GM19452 (cell line): ENCODE data around the gene ZNF431.
"Not testable (repeated sequence)": the region's sequence is repeated elsewhere in the genome, so short reads cannot be mapped to it uniquely, and the experiment has no call there.

Experiments used
- ATAC-seq: cut with Tn5 transposase; IDR thresholded peaks from one replicate; pipeline ENCODE4 v1.9.1; 2021; ENCODE audit not compliant: unreplicated experiment

The ZNF431 gene

DNA sequence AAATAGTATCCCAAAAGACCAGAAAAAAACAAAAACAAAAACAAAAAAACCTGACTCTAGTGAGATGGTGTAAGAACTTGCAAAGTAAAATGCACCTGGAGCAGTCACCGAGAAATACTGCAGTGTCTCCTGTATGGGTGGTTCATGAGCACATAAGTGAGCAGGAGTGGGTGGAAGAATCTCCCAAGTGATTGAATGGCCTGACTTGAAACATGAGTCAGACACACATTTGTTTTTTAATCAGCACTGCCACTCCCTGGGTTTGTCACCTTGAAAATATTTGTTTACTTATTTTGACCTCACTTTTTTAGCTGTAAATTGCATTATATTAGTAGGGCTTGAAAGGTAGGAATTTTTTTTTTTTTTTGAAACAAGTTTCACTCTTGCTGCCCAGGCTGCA lies 2.0 kb downstream of the ZNF431 start:
- ATAC-seq, result no peak

DNA sequence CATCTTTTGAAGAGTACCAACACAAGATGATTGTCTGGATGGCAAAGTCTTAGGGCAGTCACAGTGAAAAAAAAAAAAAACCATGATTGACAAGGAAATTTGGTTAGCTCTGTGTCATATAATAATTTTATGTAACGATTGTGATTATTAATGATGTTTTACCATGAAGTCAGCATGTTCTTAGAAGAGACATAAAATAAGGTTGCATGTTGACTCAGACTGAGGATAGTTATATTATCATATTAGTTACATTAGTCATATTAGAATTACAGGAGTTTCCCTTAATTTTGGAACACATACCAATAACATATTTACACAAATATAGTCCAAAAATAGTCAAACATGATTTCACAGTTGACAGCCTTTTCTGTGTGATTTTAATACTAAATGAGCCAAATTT lies 5.7 kb downstream of the ZNF431 start:
- no peak for ATAC-seq

DNA sequence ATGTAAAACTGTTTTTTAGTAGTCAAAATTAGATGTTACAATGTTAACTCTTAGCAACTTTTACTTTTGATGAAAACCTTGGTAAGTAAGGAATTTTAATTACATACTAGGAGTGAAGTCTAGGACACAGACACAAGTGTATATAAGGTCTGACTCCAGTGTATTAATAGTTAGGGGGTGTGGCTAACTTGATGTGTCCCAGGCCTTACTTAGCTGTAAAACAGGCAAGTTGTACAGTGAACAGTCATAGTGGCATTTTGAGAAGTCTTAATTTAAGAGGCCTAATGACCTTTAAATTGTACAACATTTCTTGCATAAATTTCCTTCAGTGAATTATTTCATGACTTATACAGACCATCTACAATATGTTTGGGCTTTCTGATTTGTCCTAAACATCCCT lies 6.8 kb downstream of the ZNF431 start:
- no peak for ATAC-seq

DNA sequence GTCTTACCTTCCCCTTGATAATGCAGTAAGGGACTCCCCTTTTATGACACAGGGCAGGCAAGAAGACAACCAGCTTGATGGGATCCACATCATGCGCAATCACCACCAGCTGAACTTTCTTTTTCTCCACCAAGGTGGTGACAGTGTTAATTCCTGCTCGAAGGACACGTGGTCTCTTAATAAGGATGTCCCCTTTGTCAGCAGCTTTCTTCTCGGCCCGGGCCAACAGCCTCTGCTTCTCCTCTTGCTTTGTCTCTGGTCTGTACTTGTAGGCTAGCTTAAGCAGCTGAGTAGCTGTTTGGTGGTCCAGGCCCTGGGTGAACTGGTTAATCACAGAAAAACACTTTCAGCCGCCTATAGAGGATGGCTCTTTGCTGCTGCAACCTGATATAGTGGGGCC lies 8.0 kb downstream of the ZNF431 start:
- ATAC-seq, result no peak

DNA sequence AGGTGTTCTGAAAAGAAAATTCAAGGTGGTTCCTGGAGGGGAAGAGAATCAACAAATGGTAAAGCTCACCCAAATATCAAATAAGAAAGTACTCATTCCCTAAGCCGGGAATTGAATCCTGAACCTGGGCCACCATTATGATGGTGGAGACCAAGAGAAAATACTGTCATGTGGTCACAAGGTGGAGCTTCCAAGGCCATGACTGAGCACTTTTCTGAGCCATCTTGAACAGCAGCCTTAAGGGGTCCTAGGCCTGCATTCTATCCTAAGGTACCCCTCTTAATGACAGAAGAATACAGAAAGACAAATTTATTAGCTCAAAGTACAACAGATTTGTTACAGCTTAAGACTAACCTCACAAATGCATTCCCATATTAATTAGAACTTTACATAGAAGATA lies 9.6 kb downstream of the ZNF431 start:
- ATAC-seq, result no peak

DNA sequence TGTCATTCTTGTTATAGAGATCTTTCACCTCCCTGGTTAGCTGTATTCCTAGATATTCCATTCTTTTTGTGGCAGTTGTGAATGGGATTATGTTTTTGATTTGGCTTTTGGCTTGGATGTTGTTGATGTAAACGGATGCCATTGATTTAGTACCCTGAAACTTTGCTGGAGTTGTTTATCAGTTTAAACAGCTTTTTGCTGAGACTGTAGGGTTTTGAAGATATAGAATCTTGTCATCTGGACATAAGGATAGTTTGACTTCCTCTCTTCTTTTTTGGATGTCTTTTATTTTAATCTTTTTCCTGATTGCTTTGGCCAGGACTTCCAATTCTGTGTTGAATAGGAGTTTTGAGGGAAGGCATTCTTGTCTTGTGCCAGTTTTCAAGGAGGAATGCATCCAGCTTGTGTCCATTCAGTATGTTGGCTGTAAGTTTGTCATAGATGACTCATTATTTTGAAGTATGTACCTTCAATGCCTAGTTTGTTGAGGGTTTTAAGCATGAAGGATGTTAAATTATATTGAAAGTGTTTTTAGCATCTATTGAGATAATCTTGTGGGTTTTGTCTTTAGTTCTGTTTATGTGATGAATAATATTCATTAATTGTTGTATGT lies 16.8 kb downstream of the ZNF431 start:
- ATAC-seq, result no peak

DNA sequence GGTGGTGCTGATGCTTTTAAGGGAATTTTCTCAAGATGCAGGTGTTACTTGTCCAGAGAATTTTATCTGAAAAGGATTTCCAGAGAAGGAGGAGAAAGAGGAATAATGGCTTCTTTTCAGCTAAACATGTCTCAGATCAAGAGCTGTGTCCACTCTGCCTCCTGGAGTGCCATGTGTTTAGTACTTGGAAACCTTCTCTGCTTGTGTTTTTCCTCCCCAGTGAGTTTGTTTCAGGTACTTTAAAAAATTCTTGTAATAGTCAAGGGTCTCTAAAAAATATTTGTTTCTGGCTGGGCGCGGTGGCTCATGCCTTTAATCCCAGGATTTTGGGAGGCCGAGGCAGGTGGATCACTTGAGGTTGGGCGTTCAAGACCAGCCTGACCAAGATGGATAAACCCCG lies 22.7 kb downstream of the ZNF431 start:
- ATAC-seq, result no peak

DNA sequence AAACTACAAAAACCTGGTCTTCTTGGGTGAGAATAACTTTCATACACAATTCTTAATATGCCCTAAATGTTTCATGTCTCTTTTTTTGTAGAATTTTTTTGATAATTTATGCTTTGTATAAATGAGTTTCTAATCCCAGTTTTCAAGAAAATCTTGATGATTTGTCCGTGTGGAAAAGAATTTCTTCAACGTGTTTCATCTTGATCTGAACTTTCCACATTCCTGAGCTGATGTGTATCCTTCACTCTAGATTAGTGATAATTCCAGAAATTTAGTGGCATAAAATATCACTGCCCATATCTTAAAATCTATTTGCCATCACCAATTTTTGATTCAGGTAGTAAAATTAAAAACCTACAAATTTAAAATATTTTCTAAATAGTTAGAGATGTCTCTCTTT lies 24.6 kb downstream of the ZNF431 start:
- ATAC-seq, result no peak

DNA sequence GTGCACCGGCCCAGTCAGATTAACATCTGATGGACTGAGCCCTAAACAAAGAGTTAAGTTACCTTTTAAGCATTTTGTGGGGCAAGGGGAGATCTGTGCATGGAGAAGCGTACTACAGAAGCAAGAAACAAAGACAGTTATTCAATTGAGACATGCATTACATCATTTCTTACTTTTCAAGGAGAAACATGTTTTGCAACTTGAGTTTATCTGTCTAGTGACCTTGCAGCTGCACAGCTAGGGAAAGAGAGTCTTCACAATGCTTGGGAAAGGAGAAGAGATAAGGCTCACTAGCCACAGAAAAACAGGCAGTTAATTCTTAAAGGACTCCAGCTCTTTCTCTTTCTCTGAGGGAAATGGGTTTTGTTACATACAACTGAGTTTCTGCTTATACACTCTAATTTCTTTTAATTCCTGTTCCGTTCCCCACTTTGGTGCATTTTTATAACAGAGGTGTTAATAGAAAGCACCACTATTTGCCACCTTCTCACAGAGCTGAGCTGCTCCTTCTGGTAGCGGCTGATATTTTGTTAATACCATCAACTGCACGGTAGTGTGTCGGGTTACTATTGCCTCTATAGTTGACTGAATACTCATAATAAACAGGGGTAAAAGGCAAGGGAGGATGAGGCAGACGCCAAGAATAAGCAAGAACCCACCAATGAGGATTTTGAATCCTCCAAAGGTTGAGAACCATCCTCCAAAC lies 55.9 kb downstream of the ZNF431 start:
- no peak for ATAC-seq

DNA sequence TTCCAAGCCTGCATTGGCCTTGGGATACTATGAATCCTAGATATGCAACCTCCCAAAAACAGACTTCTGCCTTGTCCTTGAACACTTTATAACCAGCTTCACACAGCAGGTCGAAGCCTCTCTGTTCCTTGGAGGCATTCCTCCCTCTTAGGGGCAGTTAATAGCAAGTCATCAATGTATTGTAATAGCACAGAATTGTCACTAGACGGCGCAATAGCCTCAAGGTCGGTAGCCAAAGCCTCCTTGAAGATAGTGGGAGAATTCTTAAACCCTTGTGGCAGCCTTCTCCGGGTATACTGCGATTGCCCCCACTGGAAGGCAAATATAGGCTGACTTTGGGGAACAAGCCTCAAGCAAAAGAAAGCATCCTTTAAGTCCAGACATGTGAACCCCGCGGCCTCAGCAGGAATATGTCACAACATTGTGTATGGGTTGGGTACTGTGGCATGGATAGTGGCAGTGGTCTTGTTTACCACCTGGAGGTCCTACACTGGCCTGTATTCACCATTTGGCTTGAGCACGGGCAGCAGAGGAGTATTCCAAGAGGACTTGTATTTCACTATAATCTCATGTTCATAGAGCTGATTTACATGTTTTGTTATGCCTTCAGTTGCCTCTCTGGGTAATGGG lies 61.1 kb downstream of the ZNF431 start:
- no peak for ATAC-seq

DNA sequence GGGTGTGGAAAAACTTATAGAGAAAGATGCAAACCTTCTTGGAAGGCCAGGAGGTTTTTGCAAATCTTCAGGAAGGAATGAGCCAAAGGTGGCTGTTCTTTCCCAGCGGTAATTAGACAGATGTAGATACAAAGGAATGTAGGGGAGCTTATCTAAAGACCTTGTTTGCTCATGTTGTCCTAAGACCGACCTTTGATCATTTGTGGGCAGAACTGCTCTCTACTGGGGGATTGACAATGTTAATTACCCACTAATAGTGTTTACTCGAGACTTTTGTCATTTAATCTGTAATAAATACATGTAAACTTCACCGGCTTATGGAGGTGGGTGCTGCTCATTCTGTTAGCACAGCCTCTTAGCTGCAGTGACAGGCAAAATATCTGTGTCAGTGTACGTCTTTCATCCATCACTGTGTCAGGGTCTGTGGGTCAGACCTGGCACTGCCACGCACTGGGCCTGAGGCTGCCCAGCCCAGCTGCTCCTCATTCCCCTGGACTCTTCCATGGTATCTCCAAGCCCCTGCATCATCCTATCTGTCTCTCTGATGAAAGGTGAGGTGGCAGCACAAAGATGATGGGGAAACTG lies 68.3 kb downstream of the ZNF431 start:
- no peak for ATAC-seq

DNA sequence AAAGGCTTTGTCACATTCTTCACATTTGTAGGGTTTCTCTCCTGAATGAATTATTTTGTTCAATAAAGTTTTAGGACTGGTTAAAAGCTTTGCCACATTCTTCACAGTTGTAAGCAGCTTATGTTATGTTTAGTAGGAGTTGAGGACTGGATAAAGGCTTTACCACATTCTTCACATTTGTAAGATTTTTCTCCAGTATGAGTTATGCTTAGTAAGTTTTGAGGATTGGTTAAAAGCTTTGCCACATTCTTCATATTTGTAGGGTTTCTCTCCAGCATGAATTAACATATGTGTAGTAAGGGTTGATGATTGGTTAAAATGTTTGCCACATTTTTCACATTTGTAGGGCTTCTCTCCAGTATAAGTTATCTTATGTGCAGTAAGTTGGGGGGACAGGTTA lies 79.9 kb downstream of the ZNF431 start:
- no peak for ATAC-seq

DNA sequence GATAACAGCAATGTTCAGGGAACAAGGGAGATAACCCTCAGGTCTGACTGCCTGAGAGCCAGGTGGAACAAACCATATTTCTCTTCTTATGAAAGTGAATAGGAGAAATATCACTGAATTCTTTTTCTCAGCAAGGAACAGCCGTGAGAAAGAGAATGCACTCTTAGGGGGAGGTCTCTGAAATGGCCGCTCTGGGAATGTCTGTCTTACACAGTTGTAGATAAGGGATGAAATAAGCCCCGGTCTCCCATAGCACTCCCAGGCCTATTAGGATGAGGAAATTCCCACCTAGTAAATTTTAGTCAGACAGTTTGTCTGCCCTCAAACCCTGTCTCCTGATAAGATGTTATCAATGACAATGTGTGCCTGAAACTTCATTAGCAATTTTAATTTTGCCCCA lies 88.1 kb downstream of the ZNF431 start:
- ATAC-seq, result not testable (repeated sequence)

DNA sequence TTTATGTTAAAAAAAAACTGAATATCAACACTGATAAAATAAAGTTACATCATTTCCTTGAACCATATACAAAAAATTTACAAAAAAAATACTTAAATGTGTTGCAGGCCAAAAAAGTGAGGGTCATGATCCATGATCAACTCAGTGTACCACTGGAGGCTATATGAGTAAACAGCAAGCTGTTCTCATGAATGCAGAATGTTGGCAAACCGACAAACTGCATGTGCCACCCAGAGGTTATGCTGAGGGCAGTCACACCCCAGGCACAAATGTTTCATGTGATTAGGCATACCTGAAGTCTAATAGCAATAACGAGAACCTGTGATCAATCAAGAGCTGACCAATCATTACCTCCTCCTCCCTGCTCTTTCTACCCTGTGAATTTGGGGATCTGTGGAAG lies 91.9 kb downstream of the ZNF431 start:
- no peak for ATAC-seq

DNA sequence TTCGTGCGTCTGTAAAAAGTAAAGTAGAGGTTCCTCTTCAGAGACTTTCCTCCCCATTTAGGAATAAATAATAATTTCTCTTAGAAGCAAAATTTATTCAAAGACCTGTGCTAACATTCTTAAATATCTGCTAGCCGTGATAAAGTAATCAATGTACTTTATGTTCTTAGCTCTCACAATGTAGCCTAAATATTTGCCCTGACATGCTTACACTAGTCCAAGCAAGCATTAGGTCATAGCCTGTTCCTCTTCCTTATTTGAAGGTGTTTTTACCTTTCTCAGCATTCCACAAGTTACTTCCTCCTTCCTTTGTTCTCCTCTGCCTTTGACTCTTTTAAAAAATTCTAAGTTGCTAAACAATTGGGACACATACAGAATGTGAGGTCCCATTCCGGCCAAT lies 94.9 kb downstream of the ZNF431 start:
- ATAC-seq, result not testable (repeated sequence)

DNA sequence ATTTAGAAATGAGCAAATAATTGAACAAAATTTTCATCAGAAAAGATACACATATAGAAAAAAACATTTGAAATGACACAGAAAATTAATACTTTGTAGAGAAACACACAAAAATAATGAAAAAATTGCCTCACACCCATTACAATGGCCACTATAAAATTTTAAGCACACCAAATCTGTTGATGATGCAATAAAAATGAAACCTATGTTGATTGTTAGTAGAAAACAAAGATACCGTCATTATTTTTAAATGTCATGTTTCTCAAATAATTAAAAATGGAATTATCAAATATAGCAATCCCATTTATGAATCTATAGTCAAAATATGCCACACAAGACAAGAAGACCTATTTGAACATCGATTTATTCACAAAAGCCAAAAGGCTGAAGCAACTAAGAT lies 96.8 kb downstream of the ZNF431 start:
- no peak for ATAC-seq
